Stimulated activated CD8-positive, alpha-beta memory T cell treated with anti-CD3 and anti-CD28 coated beads, Interleukin-12 subunit alpha, Interleukin-12 subunit beta, amount 100 ng/mL, for 4 hours (primary cell): ENCODE measurements around the gene PEBP1.

Experiments used
- DNase-seq: peaks from one replicate; pipeline ENCODE4 v3.0.0-alpha.2; 2020; ENCODE audit warnings: low read depth

Gene PEBP1

DNA sequence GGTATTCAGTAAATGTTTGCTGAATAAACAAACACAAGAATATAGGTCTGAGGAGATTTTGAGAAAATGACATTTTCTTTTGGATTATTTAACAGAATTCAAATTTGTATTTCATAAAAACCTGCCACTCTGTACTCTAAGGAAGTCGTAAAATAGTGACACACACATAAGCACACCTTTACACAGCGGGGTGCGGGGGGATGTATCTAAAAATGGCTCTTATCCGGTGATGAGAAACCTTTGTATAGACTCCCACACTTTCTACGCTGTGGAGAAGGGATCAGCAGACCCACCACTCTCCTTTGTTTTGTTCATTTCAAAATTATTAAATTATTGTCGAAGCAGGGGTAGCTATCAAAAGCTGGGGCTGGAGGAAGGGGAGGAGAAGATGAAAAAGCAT lies 58.0 kb downstream of the PEBP1 start:
- no peak for DNase-seq
